ENCODE results near the gene KRTAP10-8. TPM values are rescaled to one million over a fixed set of nuclear protein-coding genes. Genes with fewer than 3 reads are reported as not detected.
A peak's percentile ranks its signal among the peaks of the same experiment; 100 is the strongest.

Gene KRTAP10-8, protein sequence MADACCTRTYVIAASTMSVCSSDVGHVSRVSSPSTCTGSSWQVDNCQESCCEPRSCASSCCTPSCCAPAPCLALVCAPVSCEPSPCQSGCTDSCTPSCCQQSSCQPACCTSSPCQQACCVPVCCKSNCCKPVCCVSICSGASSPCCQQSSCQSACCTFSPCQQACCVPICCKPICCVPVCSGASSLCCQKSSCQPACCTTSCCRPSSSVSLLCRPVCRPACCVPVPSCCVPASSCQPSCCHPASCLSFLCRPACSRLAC
- total RNA-seq (ENCODE audit: low replicate concordance) = not detected in 2 replicates

DNA sequence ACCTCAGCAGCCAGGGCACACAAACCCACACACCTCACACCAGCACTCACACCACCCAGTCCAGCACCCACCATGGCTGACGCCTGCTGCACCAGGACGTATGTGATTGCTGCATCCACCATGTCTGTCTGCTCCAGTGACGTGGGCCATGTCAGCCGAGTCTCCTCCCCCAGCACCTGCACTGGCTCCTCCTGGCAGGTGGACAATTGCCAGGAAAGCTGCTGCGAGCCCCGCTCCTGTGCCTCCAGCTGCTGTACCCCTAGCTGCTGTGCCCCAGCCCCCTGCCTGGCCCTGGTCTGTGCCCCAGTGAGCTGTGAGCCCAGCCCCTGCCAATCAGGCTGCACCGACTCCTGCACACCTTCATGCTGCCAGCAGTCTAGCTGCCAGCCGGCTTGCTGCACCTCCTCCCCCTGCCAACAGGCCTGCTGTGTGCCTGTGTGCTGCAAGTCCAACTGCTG is at the start of gene KRTAP10-8:
KRTAP10-8 (plus strand) TSS at position 51 of the 458 bp plus-strand sequence; CDS start at position 73, 22 bp downstream.
- Mint-ChIP-seq H3K27me3 (ENCODE audit: insufficient read depth, low read depth) (peaks cover 3% of the 10 kb centered on the region), H3K4me1 (no peaks in the 10 kb centered on the region), H3K4me3 (peak within 1 kb of the TSS; percentile 40), H3K36me3 (no peaks in the 10 kb centered on the region), H3K27ac (no peak within 1 kb of the TSS), H3K9me3 (peaks cover 33% of the 10 kb centered on the region)
- H3F3A ChIP-seq (ENCODE audit: low read depth) = no peaks in the 10 kb centered on the region
- H2AFZ ChIP-seq (replicated peaks) = no peak within 1 kb of the TSS
- no peak within 1 kb of the TSS for H3K4me3 ChIP-seq
- H3K9ac ChIP-seq = no peak within 1 kb of the TSS
- no peaks in the 10 kb centered on the region for H3K27me3 ChIP-seq
- no peak for DNase-seq (ENCODE audit: low spot score)
- H4K20me1 ChIP-seq (ENCODE audit: low read depth) = no peaks in the 10 kb centered on the region
- no peaks in the 10 kb centered on the region for H3K79me2 ChIP-seq (ENCODE audit: low read depth)
- TF ChIP-seq EZH2phosphoT487 (IDR thresholded peaks at IDR 0.05) (no peak), EZH2 (IDR thresholded peaks at IDR 0.05) (no peak)
- TF ChIP-seq, protein P1, sequence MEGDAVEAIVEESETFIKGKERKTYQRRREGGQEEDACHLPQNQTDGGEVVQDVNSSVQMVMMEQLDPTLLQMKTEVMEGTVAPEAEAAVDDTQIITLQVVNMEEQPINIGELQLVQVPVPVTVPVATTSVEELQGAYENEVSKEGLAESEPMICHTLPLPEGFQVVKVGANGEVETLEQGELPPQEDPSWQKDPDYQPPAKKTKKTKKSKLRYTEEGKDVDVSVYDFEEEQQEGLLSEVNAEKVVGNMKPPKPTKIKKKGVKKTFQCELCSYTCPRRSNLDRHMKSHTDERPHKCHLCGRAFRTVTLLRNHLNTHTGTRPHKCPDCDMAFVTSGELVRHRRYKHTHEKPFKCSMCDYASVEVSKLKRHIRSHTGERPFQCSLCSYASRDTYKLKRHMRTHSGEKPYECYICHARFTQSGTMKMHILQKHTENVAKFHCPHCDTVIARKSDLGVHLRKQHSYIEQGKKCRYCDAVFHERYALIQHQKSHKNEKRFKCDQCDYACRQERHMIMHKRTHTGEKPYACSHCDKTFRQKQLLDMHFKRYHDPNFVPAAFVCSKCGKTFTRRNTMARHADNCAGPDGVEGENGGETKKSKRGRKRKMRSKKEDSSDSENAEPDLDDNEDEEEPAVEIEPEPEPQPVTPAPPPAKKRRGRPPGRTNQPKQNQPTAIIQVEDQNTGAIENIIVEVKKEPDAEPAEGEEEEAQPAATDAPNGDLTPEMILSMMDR (IDR thresholded peaks at IDR 0.05) = no peak
- peaks cover 11% of the 10 kb centered on the region for H3K9me3 ChIP-seq (ENCODE audit: low read depth)
- peaks cover 5% of the 10 kb centered on the region for H3K4me1 ChIP-seq
- H3K4me2 ChIP-seq = no peak within 1 kb of the TSS
- H3K27ac ChIP-seq = no peak within 1 kb of the TSS
- H3K36me3 ChIP-seq = no peaks in the 10 kb centered on the region

DNA sequence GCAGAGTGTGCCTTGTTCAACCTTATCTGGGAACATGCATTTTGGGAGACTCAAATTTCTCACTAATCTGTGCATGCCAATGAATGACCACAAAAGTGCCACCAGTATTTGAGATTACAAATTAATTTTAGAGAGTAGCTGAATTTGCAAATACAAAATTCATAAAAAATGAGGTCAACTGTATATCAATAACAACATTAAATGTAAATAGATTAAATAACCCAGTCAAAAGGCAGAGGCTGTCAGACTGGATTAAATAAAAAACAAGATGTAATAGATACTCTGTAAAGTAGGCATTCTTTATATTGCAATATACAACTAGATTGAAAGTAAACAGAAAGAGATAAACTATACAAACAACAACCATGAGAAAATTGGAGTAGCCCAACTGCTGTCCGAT is 47.8 kb upstream of the KRTAP10-8 start:
- H3K9me3 Mint-ChIP-seq = peaks cover 4% of the 10 kb centered on the region

DNA sequence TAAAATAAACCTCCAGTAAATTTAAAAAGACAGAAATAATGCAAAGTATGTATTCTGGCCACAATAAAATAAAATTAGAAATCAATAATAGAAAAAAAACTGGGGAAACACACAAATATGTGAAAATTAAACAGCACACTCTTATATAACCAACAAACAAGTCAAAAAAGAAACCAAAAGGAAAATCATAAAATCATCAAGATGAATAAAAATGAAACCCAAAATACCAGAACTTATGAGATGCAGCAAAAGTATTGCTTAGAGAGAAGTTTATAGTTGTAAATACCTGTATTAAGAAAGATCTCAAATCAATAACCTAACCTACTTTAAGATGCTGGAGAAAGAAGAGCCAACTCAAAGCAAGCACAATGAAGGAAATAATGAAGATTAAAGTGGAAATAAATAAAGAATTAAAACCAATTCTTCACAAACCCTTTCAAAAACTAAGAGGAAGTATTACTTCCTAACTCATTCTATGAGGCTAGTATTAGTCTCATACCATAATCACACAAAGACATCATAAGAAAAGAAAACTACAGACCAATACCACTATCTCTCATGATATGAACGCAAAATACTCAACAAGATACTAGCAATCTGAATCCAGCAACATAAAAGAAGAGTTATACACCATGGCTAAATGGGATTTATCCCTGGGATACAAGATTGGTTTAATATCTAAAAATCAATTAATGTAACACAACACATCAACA is 46.8 kb upstream of the KRTAP10-8 start:
- no peaks in the 10 kb centered on the region for H4K20me1 ChIP-seq (ENCODE audit: low read depth)
- no peaks in the 10 kb centered on the region for H3K79me2 ChIP-seq (ENCODE audit: low read depth)
- H3K27ac ChIP-seq = no peak overlapping the region
- no peaks in the 10 kb centered on the region for H3K9me3 ChIP-seq (ENCODE audit: low read depth)
- no peak overlapping the region for H2AFZ ChIP-seq (replicated peaks)
- H3K4me1 ChIP-seq = no peaks in the 10 kb centered on the region
- H3K36me3 ChIP-seq = no peaks in the 10 kb centered on the region
- H3K27me3 ChIP-seq = no peaks in the 10 kb centered on the region
- Mint-ChIP-seq H3K27me3 (ENCODE audit: insufficient read depth, low read depth) (peaks cover 2% of the 10 kb centered on the region), H3K4me1 (no peaks in the 10 kb centered on the region), H3K36me3 (no peaks in the 10 kb centered on the region), H3K9me3 (peaks cover 4% of the 10 kb centered on the region), H3K4me3 (no peak overlapping the region), H3K27ac (no peak overlapping the region)
- H3K4me2 ChIP-seq = no peak overlapping the region
- no peak overlapping the region for H3K4me3 ChIP-seq
- TF ChIP-seq EZH2 (IDR thresholded peaks at IDR 0.05) (no peak), EZH2phosphoT487 (IDR thresholded peaks at IDR 0.05) (no peak)
- TF ChIP-seq, protein P1 (IDR thresholded peaks at IDR 0.05) = no peak
- H3F3A ChIP-seq (ENCODE audit: low read depth) = no peaks in the 10 kb centered on the region
- no peak for DNase-seq (ENCODE audit: low spot score)
- H3K9ac ChIP-seq = no peak overlapping the region

More for the DNA sequence above, 47.8 kb upstream of the KRTAP10-8 start:
- no peaks in the 10 kb centered on the region for H3K27me3 ChIP-seq
- TF ChIP-seq EZH2 (IDR thresholded peaks at IDR 0.05) (no peak), EZH2phosphoT487 (IDR thresholded peaks at IDR 0.05) (no peak)
- TF ChIP-seq, protein P1 (IDR thresholded peaks at IDR 0.05) = no peak
- no peak overlapping the region for H3K27ac Mint-ChIP-seq
- H3K27ac ChIP-seq = no peak overlapping the region
- H3K4me3 Mint-ChIP-seq = no peak overlapping the region
- no peaks in the 10 kb centered on the region for H3K4me1 ChIP-seq
- H3K9me3 ChIP-seq (ENCODE audit: low read depth) = no peaks in the 10 kb centered on the region
- H3K4me2 ChIP-seq = no peak overlapping the region
- no peaks in the 10 kb centered on the region for H3K79me2 ChIP-seq (ENCODE audit: low read depth)
- peaks cover 2% of the 10 kb centered on the region for H3K27me3 Mint-ChIP-seq (ENCODE audit: insufficient read depth, low read depth)
- H4K20me1 ChIP-seq (ENCODE audit: low read depth) = no peaks in the 10 kb centered on the region
- no peaks in the 10 kb centered on the region for H3F3A ChIP-seq (ENCODE audit: low read depth)
- no peak overlapping the region for H3K9ac ChIP-seq
- H2AFZ ChIP-seq (replicated peaks) = no peak overlapping the region
- no peaks in the 10 kb centered on the region for H3K36me3 Mint-ChIP-seq
- DNase-seq (ENCODE audit: low spot score) = no peak
- no peak overlapping the region for H3K4me3 ChIP-seq
- no peaks in the 10 kb centered on the region for H3K36me3 ChIP-seq
- H3K4me1 Mint-ChIP-seq = no peaks in the 10 kb centered on the region
